Pulmonary artery endothelial cell (primary cell): ENCODE data around the gene RSPRY1. TPM values are rescaled to one million over a fixed set of nuclear protein-coding genes. Genes with fewer than 3 reads are reported as not detected.
"Not testable (repeated sequence)": the region's sequence is repeated elsewhere in the genome, so short reads cannot be mapped to it uniquely, and the experiment has no call there.

Source experiments
- DNase-seq: peaks from one replicate; pipeline ENCODE4 v3.0.0-alpha.2; 2011; ENCODE audit warnings: low read depth, low spot score
- total RNA-seq: library from RNA; depleted of rRNA; stranded (reverse); fragments of >200 nt; gene quantifications from 2 replicates; pipeline ENCODE4 v1.2.3, GENCODE V29; 2014

Gene RSPRY1
- total RNA-seq, 1 donor from 2014 or later, result 65.5 TPM

DNA sequence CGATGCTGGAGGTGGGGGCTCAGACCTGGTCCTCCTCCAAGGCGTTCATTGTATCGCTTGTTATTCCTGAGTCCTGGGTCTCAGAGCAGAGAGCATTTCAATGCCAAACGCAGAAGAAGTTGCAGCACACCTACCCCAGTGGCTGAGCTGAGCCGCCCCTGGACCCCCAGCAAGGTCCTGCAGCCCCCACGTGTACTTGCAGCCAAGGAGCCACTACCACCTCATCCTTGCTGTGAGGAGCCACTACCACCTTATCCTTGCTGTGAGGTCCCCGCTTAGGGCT is 84.9 kb downstream of the RSPRY1 start:
- no peak for DNase-seq

DNA sequence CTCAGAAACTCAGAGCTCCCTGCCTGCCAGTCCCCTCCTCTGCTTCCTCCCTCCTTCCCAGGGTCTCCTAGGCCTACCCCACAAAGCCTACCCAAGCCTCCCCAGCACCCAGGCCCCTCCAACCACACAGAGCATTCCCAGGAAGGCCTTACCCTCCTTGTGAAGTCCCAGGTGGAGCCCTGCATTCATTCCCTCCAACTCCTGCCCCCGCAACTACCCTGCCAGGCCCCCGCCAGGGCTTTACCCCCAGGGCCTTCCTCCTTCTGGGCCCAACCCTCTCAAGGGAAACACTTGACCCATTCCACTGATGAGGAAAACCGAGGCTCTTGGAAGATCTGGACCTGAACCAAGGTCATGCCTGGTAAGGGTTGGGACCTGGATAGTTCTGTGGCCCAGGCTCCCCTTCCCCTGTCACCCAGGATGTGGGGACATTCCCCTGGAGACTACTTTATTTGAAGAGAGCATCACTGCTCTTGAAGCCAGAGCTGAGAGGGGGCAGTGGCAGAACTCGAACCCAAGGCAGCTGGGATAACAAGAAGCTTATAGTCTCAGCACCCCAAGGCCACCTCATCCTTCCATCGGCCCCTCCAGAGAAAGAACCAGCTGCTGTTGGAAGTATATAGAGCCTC is 85.9 kb downstream of the RSPRY1 start:
- DNase-seq, result no peak

DNA sequence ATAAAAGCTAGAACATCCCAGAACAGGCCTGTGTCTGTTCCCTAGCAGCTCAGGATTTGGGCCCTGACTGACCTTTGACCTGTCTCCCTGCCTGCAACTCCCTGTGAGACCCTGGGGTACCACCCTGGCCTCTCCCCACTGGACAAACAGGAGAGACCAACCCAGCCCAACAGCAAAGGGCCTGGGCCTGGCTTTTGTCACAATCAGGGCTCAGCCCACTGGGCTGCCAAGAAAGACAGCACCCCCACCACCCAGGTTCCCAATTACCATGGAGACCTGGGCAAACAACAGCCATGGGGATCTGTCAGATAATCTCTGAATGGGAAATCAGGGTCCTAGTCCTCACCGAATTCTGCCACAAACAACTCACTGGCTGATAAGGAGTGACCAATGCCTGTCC is 87.2 kb downstream of the RSPRY1 start:
- no peak for DNase-seq

DNA sequence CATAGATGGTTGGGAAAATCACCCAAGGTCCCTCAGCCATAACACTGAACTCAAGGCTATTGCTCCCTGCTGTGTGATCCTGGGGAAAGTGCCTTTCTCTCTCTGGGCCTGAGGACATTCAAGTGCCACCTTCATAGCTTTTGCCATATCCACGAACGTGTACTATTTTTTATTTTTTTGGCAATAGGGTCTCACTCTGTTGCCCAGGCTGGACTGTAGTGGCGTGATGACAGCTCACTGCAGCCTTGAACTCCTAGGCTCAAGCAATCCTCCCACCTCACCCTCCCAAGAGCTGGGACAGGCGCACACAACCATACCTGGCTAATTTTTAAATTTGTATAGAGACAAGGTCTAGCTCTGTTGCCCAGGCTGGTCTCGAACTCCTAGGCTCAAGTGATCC is 87.7 kb downstream of the RSPRY1 start:
- no peak for DNase-seq

DNA sequence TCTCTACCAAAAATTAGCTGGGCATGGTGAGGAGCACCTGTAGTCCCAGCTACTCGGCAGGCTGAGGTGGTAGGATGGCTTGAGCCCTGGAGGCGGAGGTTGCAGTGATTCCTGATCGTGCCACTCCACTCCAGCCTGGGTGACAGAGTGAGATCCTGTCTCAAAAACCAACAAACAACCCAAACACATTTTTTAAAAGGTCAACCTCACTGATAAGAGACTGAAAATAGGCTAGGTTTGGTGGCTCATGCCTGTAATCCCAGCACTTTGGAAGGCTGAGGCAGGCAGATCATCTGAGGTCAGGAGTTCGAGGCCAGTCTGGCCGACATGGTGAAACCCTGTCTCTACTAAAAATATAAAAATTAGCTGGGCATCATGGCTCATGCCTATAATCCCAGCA is 89.8 kb downstream of the RSPRY1 start:
- not testable (repeated sequence) for DNase-seq

DNA sequence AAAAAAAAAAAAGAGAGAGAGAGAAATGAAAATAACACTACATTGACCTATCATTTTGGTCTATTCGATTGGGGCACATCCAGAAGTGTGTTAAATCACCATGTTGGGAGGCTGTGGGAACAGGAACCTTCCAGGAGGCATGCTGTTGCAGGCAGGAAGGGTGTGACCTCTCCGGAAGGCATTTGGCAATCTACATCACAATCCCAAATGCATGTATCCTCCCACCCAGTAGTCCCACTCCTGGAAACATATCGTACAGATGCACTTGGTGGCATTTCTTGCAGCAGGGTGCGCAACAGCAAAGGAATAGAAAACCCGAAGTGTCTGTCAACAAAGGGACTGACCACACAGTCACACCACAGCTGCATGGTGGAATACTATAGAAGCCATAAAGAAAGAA is 90.5 kb downstream of the RSPRY1 start:
- DNase-seq, result no peak

DNA sequence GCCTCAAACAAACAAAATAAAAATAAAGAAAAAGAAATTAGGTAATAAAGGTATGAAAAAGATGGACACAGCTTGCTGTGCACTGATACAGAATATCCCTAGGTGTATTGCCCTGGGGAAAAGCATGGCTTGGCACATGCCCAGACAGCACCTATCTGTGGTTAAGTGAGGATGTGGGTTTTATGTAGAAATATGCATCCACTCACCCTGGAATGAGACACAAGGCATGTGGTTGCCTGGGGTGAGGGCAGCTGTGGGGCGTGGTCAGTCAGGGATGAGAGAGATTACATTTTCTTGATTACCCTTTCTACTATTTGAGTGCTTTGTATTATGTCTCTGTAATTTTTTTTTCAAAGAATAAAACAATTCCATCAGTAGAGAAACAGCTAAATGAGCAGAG is 91.5 kb downstream of the RSPRY1 start:
- DNase-seq, result no peak

DNA sequence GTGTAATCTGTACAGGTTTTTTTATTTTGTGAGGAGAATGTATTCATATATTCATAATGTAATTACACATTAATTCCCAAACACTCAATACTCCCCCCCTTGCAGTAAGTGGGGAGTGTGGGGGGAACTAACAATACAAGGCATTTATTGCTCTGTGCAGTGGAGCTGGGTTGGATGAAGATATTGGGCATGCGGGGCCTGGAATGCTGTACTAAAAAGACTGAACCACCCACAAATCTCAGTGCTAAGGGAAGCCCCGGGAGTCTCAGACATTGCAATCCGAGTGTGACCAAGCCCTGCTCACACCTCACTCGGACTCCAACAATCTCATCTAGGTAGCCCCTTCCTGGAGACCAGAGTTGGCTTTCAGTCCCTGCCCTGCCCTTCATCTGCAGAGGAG is 92.4 kb downstream of the RSPRY1 start:
- no peak for DNase-seq

DNA sequence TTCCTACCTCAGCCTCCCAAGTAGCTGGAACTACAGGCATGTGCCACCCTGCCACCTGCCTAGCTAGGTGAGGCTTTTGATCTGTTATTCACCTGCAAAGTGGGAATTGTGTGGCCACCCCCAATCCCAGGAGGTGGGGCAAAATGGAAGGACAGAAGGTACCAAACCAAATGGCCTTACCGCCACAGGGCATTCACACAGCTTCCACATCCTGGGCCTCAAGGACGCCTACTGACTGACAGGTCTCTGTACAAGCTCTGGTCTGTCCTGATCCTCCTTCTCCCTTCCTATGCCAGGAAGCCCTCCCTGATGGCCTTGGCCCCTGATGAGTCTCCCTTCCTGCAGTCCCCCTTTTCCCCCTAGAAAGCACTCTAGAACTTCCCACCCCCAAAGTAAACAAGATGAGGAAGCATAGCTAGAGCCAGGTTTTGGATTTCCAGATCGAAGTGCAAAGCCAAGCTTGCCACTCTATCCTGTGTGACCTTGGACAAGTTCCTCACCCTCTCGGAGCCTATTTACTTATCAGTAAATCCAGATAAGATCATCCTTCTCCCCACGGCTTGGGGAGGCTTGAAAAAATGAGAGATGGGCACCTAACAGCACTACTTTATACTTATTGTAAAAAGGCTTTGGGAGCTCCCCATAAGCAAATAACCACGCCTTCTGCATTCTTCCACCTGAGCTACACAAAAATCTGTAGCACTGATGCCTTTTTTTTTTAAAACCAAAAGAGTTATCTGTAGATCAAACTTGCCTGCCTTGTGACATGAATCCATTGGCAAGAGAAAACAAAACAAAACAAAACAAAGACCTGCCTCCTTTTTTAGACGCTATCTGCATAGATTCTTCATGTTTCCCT is 93.9 kb downstream of the RSPRY1 start:
- no peak for DNase-seq

DNA sequence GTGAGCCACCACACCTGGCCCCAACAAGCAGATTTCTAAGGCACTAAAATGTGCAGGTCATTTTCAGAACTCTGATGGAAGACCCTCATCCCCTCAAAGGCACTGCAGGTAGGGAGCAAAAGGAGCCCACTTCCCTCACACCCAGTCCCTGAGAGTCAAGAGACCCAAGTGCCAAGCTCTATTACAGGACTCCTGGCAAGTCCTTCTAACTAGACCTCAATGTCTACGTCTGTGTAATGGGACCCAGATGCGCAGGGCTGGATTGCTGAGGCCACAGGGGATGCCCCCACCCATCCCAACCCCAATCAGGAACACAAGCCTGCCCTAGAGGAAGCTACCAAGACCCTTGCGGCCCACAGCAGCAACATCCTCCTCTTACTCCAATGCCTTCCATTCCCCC is 95.7 kb downstream of the RSPRY1 start:
- no peak for DNase-seq

DNA sequence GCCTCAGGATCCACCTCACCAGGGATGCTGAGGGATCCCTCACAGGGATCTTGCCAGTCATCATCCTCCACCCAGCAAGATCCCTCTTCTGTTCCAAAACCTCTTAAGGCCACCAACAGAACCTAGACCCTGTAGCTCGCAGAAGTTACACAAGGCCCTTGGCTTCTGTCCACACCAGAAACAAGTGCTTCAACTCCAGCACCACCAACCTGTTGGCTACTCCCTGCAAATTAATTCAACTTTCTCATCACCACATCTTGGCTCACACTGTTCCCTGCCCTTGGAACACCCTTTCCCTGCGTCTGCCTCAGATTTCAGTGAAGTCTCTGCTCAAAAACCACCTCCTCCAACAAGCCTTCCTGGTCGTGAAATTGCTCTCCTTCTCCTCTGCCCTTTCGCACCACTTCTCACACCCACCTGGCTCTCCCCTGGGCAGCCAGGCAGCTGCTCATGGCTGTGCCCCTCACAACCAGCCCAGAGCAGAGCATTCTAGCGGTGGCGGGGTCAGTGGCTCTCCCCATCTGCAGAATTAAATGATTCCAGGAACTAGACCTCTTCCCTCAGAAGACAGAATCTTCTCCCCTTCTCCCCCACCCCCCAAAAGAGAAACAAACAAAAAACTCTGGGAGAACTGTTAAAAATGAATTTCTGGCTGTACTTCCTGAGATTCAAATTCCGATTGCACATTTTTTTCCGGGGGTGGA is 96.5 kb downstream of the RSPRY1 start:
- DNase-seq, result no peak

DNA sequence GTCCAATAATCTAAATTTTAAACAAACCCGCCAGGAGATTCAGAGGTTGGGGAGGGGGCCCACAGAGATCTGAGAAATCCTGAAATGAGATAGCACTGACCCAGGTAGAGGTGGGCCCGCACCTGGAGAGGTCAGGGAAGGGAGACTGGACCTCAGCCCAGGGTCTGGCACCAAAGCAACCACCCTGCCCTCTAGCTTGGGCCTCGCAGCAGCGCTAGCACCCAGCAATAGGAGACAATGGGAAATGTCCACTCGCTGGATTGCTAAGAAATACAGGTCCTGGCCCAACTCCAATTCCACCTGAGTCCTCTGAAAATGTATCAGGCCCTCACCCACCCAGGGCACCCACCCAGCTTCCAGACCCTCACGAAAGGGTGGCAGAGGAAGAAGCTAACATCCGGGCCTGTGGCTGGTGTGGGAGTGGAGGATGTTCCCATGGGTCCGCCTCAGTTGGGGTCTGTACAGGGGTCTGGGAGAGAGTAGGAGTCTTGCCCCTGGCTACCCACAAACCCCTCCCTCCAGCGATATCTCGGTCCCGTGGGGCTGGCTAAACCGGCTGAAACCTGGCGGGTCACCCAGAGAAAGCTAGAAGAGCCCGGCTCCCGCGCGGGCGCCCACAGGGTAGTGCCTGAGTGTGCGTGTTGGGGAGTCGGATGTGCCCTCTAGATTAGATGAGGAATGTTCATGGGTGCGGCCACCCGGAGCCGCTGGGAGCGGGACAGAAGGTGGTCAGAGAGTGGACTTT is 97.3 kb downstream of the RSPRY1 start:
- DNase-seq, result no peak

DNA sequence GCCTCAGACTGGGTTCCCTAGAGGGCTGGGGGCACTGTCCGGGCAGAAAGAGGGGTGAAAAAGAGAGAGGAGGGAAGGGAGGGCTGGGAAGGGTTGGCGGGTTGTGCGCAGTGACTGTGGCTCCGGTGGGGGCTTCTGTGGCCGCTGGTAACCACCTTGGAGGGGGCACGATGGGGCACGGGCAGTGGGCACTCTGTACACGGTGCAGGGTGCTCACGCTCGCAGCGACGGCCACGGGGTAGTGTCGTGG is 97.8 kb downstream of the RSPRY1 start:
- DNase-seq, result no peak

DNA sequence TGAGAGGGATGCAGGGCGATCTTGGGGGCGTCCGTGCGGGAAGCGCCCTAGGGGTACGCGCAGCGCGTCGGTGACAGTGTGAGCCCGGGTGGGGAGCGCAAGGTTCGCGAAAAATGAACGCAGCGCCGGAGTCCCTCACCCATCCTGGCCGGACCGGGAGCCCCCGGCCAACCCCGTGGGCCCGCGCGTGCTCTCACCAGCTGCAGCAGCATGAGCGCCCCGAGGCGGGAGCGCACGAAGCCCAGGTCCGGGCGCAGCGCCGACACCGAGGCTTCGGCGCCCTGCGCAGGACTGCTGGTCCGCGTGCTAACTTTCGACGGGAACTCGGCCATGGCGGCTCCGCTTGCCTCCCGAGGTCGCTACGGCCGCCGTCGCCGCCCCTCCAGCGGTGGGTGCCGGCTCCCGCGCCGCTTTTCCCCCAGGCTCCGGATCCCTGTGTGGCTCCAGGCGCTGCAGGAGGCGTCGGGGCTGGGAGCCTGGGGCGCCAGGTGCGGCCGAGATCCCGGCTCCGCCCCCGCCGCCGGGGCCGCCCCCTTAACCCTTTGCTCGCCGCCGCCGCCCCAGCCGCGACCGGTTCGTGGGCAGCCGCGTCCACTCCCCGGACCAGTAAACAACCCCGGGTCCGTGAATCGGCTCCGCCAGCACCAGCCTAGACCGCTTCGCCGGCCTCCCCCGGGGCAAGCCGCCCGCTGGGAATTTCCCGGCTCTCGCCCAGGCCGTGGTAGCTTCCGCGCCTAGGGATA is 98.3 kb downstream of the RSPRY1 start, which contains the start of gene PLLP:
Gene PLLP, minus strand, starts transcription at position 464 of the 743 bp plus-strand sequence. Its CDS starts 132 bp downstream, at position 332.
- DNase-seq, result no peak

DNA sequence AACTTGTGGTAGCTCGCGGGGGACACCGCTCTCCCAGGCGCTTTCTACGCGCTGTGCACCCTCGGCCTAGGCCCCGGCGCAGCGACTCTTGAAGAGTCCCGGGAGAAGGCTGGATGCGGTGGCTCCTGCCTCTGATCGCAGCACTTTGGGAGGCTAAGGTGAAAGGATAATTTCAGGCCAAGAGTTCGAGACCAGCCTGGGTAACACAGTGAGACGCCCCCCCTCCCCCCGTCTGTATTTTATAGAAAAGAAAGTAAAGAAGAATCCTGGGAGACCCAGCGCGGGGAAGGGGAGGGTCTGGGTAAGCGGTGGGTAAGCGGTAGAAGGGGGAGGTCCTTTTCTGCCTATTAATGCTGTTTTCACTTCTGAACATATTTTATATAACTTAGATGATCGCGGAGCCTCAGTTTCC is 98.8 kb downstream of the RSPRY1 start:
- DNase-seq, result no peak

DNA sequence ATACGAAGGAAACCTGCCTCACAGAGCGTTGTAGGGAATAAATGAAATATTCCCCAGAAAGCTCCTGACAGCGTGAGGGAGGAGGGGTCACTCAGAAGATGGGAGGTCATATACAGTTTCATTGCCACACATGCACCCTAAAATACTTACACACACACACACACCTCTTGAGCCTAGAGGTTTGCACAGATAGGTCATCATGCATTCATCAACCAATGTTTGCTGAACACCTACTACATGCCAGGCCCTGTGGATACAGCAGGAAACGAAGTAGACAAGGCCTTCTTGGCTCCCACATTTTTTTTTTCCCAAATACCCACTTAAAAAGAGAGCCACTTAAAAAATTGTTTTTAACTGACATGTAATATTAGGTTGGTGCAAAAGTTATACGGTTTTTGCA is 99.2 kb downstream of the RSPRY1 start:
- no peak for DNase-seq

DNA sequence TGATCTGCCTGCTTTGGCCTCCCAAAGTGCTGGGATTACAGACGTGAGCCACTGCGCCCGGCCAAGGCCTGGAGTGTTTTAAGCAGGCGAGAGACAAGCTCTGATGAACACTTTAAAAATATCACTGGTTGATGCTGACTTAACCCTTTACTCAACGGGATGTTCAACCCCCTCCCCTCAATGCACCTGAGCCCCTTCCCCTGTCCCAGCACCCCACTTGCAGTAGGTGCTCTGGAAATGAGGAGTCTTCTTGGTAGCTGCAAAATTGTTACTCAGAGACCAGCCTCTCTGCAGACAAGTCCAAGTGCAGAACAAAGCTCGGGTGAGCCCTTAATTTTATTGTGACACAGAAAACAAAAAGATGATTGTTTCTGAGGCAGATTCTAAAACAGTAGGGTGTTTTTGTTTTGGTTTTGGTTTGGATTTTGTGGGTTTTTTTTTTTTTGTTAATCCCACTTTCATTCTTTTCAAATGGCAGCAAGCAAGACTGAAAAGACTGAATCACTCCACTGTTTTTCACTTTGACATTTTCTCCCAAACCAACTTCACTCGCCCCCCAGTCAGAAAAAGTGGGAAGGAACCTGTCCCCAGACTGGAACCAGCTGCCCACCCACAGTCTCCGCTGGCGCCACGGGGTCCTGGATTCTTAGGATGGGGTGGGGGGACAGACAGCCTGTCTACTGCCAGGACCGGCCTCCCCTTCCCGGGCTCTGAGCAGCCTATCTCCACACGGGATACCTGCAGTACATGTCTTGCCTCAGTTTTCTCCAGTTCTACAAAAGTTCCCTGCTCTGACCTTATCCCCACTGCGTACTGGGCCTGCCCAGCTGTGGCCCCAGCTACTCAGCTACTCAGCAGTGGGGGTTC is 103.5 kb downstream of the RSPRY1 start:
- DNase-seq, result no peak
